Suprapubic skin (tissue), 4 donors: ENCODE results near the gene TBC1D9.

Experiments used
- CTCF ChIP-seq, 2 donors: fragments of 200-600 bp in 1 of 2; fragments of 450-650 bp in 1 of 2; sonication (generic) in 1 of 2; IDR thresholded peaks; one replicate each; pipeline ENCODE4 v1.5.1; 2016 to 2019; ENCODE audit warnings: antibody characterized with exemption in 2 of 2, mild to moderate bottlenecking in 1 of 2, moderate library complexity in 1 of 2
- EP300 ChIP-seq: sonication (generic); formaldehyde crosslinking; IDR thresholded peaks from one replicate; pipeline ENCODE4 v1.6.1; 2017; ENCODE audit warnings: antibody characterized with exemption
- POLR2A ChIP-seq, 2 donors: fragments of 450-650 bp; IDR thresholded peaks; one replicate each; pipeline ENCODE4 v1.6.1; 2017; ENCODE audit warnings: antibody characterized with exemption in 2 of 2, mild to moderate bottlenecking in 2 of 2, moderate library complexity in 2 of 2
- POLR2AphosphoS5 ChIP-seq, 3 donors: sonication (generic); formaldehyde crosslinking; IDR thresholded peaks; one replicate each; pipeline ENCODE4 v1.6.1; 2017; ENCODE audit warnings: antibody characterized with exemption in 3 of 3

- TF ChIP-seq POLR2A (IDR thresholded peaks at IDR 0.05), result no peak
- TF ChIP-seq CTCF (IDR thresholded peaks at IDR 0.05), result no peak
- no peak for TF ChIP-seq POLR2AphosphoS5 (IDR thresholded peaks at IDR 0.05)
- TF ChIP-seq EP300, result no peak
Measured at GRCh38 chr4:140575489-140575888, 180.7 kb downstream of the TBC1D9 start.
